ENCODE data around the gene OTUB2. TPM values are rescaled to one million over a fixed set of nuclear protein-coding genes. Genes with fewer than 3 reads are reported as not detected.
A peak's percentile ranks its signal among the peaks of the same experiment; 100 is the strongest.

OTUB2 gene
- total RNA-seq, 2 experiments from 2014 or later: 2.0 to 2.9 TPM

- H3K4me3 Mint-ChIP-seq: no peak overlapping the region
- ChIA-PET CTCF (interaction anchor here (1.1 to 7.7 kb wide), 9 partner anchors 14 to 182 kb away, joined by 4 to 309 read pairs (median 5); partner anchors contain the start of gene ASB2), POLR2A (interaction anchor here (1.3 to 3.5 kb wide), 4 partner anchors 22 to 59 kb away, joined by 3 to 12 read pairs (median 7); partner anchors contain the start of gene ASB2)
- no peaks in the 10 kb centered on the region for H3K36me3 Mint-ChIP-seq
- H3K9me3 Mint-ChIP-seq: no peaks in the 10 kb centered on the region
- H3K4me1 Mint-ChIP-seq (ENCODE audit: low read depth): peaks cover 43% of the 10 kb centered on the region
- intact Hi-C loops (cut with micrococcal nuclease): no loop called here
- no peak for DNase-seq
- no peaks in the 10 kb centered on the region for H3K27me3 Mint-ChIP-seq
- H3K27ac Mint-ChIP-seq: no peak overlapping the region
These were observed 27.9 kb upstream of the OTUB2 start for GRCh38 chr14:93997916-93998870.

GRCh38 chr14:93998871-93999403 is 27.2 kb upstream of the OTUB2 start:
- no peak overlapping the region for H3K4me3 Mint-ChIP-seq
- ChIA-PET POLR2A (interaction anchor here (0.7 to 3.5 kb wide), 5 partner anchors 23 to 59 kb away, joined by 3 to 12 read pairs (median 6); partner anchors contain the start of gene ASB2), CTCF (interaction anchor here (2.0 to 7.7 kb wide), 6 partner anchors 16 to 60 kb away, joined by 6 to 309 read pairs (median 16); partner anchors contain the start of gene ASB2)
- no peaks in the 10 kb centered on the region for H3K9me3 Mint-ChIP-seq
- H3K36me3 Mint-ChIP-seq: no peaks in the 10 kb centered on the region
- H3K4me1 Mint-ChIP-seq (ENCODE audit: low read depth): peaks cover 43% of the 10 kb centered on the region
- DNase-seq: no peak
- H3K27me3 Mint-ChIP-seq: no peaks in the 10 kb centered on the region
- peak overlapping the region; percentile 38 for H3K27ac Mint-ChIP-seq
- intact Hi-C loops (cut with micrococcal nuclease): no loop called here

GRCh38 chr14:93999573-93999972 is 26.6 kb upstream of the OTUB2 start:
- H3K4me3 Mint-ChIP-seq: no peak overlapping the region
- intact Hi-C loops (cut with micrococcal nuclease): no loop called here
- no peaks in the 10 kb centered on the region for H3K27me3 Mint-ChIP-seq
- CTCF ChIA-PET: interaction anchor here (1.3 to 7.7 kb wide), 9 partner anchors 15 to 137 kb away, joined by 5 to 309 read pairs (median 11); partner anchors contain the start of gene ASB2
- POLR2A ChIA-PET: interaction anchor here (0.7 to 3.5 kb wide), 6 partner anchors 21 to 60 kb away, joined by 3 to 17 read pairs (median 6); partner anchors contain the start of gene ASB2
- peak overlapping the region; percentile 38 for H3K27ac Mint-ChIP-seq
- no peaks in the 10 kb centered on the region for H3K9me3 Mint-ChIP-seq
- peaks cover 41% of the 10 kb centered on the region for H3K4me1 Mint-ChIP-seq (ENCODE audit: low read depth)
- no peaks in the 10 kb centered on the region for H3K36me3 Mint-ChIP-seq
- DNase-seq: no peak

- Mint-ChIP-seq H3K27ac (no peak overlapping the region), H3K9me3 (no peaks in the 10 kb centered on the region), H3K36me3 (no peaks in the 10 kb centered on the region), H3K4me1 (ENCODE audit: low read depth) (peaks cover 37% of the 10 kb centered on the region), H3K27me3 (no peaks in the 10 kb centered on the region), H3K4me3 (no peak overlapping the region)
- CTCF ChIA-PET: interaction anchor here (0.6 to 7.7 kb wide), 14 partner anchors 15 to 180 kb away, joined by 3 to 309 read pairs (median 8); partner anchors contain the start of genes ASB2, FAM181A and OTUB2
- intact Hi-C loops (cut with micrococcal nuclease): no loop called here
- no peak for DNase-seq
- POLR2A ChIA-PET: interaction anchor here (1.0 to 2.6 kb wide), 6 partner anchors 22 to 61 kb away, joined by 3 to 17 read pairs (median 6); no protein-coding TSS in a partner anchor
These were observed 25.9 kb upstream of the OTUB2 start for GRCh38 chr14:94000267-94000666.

GRCh38 chr14:94001016-94001415 is 25.1 kb upstream of the OTUB2 start:
- POLR2A ChIA-PET: interaction anchor here (0.8 to 2.6 kb wide), 8 partner anchors 25 to 64 kb away, joined by 3 to 17 read pairs (median 4); no protein-coding TSS in a partner anchor
- intact Hi-C loops (cut with micrococcal nuclease): loop anchor here (1.0 kb wide), 2 partner anchors 30 to 62 kb away; no protein-coding TSS in a partner anchor
- Mint-ChIP-seq H3K27ac (no peak overlapping the region), H3K9me3 (no peaks in the 10 kb centered on the region), H3K4me1 (ENCODE audit: low read depth) (peaks cover 31% of the 10 kb centered on the region), H3K4me3 (no peak overlapping the region), H3K36me3 (no peaks in the 10 kb centered on the region), H3K27me3 (no peaks in the 10 kb centered on the region)
- CTCF ChIA-PET: interaction anchor here (0.5 to 7.7 kb wide), 28 partner anchors 9 to 180 kb away, joined by 3 to 309 read pairs (median 4); partner anchors contain the start of genes ASB2, FAM181A and OTUB2
- no peak for DNase-seq

- Mint-ChIP-seq H3K36me3 (no peaks in the 10 kb centered on the region), H3K9me3 (no peaks in the 10 kb centered on the region), H3K4me3 (no peak overlapping the region), H3K4me1 (ENCODE audit: low read depth) (peaks cover 29% of the 10 kb centered on the region), H3K27me3 (no peaks in the 10 kb centered on the region), H3K27ac (peak overlapping the region; percentile 50)
- DNase-seq: peak; percentile 72
- ChIA-PET POLR2A (interaction anchor here (0.8 to 2.6 kb wide), 7 partner anchors 26 to 65 kb away, joined by 3 to 17 read pairs (median 5); no protein-coding TSS in a partner anchor), CTCF (interaction anchor here (0.5 to 14.2 kb wide), 31 partner anchors 8 to 179 kb away, joined by 3 to 309 read pairs (median 4); partner anchors contain the start of genes ASB2 and OTUB2)
- intact Hi-C loops (cut with micrococcal nuclease): loop anchor here (1.0 kb wide), 2 partner anchors 30 to 62 kb away; no protein-coding TSS in a partner anchor
These were observed 24.4 kb upstream of the OTUB2 start for GRCh38 chr14:94001501-94002396.

GRCh38 chr14:94003397-94003796 is 22.7 kb upstream of the OTUB2 start:
- Mint-ChIP-seq H3K27ac (no peak overlapping the region), H3K4me3 (no peak overlapping the region), H3K4me1 (ENCODE audit: low read depth) (peaks cover 26% of the 10 kb centered on the region), H3K36me3 (no peaks in the 10 kb centered on the region), H3K9me3 (no peaks in the 10 kb centered on the region), H3K27me3 (no peaks in the 10 kb centered on the region)
- CTCF ChIA-PET: interaction anchor here (0.7 to 14.2 kb wide), 10 partner anchors 10 to 133 kb away, joined by 3 to 202 read pairs (median 4); no protein-coding TSS in a partner anchor
- intact Hi-C loops (cut with micrococcal nuclease): no loop called here
- POLR2A ChIA-PET: interaction anchor here (1.4 to 1.6 kb wide), 2 partner anchors 25 to 40 kb away, joined by 3 read pairs; no protein-coding TSS in a partner anchor
- DNase-seq: no peak

GRCh38 chr14:94004015-94004414 is 22.1 kb upstream of the OTUB2 start:
- Mint-ChIP-seq H3K36me3 (no peaks in the 10 kb centered on the region), H3K9me3 (no peaks in the 10 kb centered on the region), H3K27ac (no peak overlapping the region), H3K4me1 (ENCODE audit: low read depth) (peaks cover 28% of the 10 kb centered on the region), H3K4me3 (no peak overlapping the region), H3K27me3 (no peaks in the 10 kb centered on the region)
- intact Hi-C loops (cut with micrococcal nuclease): no loop called here
- ChIA-PET POLR2A (interaction anchor here (1.3 to 1.6 kb wide), 3 partner anchors 25 to 64 kb away, joined by 3 read pairs; no protein-coding TSS in a partner anchor), CTCF (interaction anchor here (0.7 to 14.2 kb wide), 13 partner anchors 10 to 133 kb away, joined by 3 to 202 read pairs (median 5); no protein-coding TSS in a partner anchor)
- DNase-seq: no peak

GRCh38 chr14:94005324-94006073 is 20.6 kb upstream of the OTUB2 start:
- Mint-ChIP-seq H3K4me1 (ENCODE audit: low read depth) (peaks cover 35% of the 10 kb centered on the region), H3K36me3 (no peaks in the 10 kb centered on the region), H3K27me3 (no peaks in the 10 kb centered on the region), H3K4me3 (no peak overlapping the region), H3K9me3 (no peaks in the 10 kb centered on the region), H3K27ac (no peak overlapping the region)
- POLR2A ChIA-PET: interaction anchor here (1.3 kb wide), 1 partner anchor 66 kb away, joined by 3 read pairs; no protein-coding TSS in a partner anchor
- DNase-seq: peak; percentile 49
- intact Hi-C loops (cut with micrococcal nuclease): no loop called here
- CTCF ChIA-PET: interaction anchor here (0.8 to 14.2 kb wide), 10 partner anchors 18 to 131 kb away, joined by 3 to 202 read pairs (median 4); no protein-coding TSS in a partner anchor

- H3K4me3 Mint-ChIP-seq: no peak overlapping the region
- peak; percentile 52 for DNase-seq
- peaks cover 46% of the 10 kb centered on the region for H3K4me1 Mint-ChIP-seq (ENCODE audit: low read depth)
These were observed 17.9 kb upstream of the OTUB2 start for GRCh38 chr14:94008234-94008633.

More at GRCh38 chr14:94008234-94008633, 17.9 kb upstream of the OTUB2 start:
- ChIA-PET CTCF (interaction anchor here (1.0 to 14.2 kb wide), 2 partner anchors 13 to 70 kb away, joined by 3 to 202 read pairs; no protein-coding TSS in a partner anchor), POLR2A (no interaction called here)
- intact Hi-C loops (cut with micrococcal nuclease): no loop called here
- Mint-ChIP-seq H3K27me3 (no peaks in the 10 kb centered on the region), H3K36me3 (no peaks in the 10 kb centered on the region), H3K27ac (no peak overlapping the region), H3K9me3 (no peaks in the 10 kb centered on the region)
